Stimulated activated CD8-positive, alpha-beta memory T cell treated with anti-CD3 and anti-CD28 coated beads, Interleukin-4, amount 100 ng/mL, for 48 hours (primary cell): ENCODE data around the gene TMEM151B.
"Not testable (repeated sequence)": the region's sequence is repeated elsewhere in the genome, so short reads cannot be mapped to it uniquely, and the experiment has no call there.

Source experiments
- DNase-seq: peaks from one replicate; pipeline ENCODE4 v3.0.0-alpha.2; 2020

Gene TMEM151B

DNA sequence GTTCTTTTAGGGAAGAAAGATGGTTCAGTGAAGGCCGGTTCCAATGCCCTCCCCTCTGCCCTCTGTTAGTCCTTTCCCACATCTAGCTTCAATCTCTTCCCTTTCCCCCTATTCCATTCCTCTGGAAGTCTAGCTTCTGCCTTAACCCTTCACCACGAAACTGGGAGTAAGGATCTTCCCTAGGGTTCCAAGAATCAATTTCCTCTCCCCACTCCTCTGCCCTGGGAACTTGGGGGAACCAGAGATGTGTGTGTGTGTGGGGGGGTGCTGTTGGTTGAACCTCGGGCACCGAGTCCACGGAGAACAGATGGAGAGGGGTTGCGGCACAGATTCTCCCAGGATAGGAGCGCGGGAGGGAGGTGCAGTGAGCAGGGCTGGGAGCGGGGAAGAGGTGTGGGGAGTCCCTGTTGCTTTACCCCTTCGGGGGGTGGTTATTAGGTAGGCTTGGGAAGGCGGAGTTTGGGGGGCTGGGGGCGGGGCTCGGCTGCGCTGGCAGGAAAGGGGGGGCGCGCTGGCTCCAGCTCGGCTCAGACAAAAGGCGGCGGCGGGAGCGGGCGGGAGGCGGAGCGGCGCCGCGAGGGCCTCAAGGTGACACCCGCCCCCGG lies at the start of gene TMEM151B:
TSS of gene TMEM151B (plus strand) at position 530 of the 605 bp plus-strand sequence. CDS start 293 bp downstream, outside the sequence.
- no peak for DNase-seq

- DNase-seq = no peak
These were observed 49.3 kb upstream of the TMEM151B start for GRCh38 chr6:44220913-44221290.

DNA sequence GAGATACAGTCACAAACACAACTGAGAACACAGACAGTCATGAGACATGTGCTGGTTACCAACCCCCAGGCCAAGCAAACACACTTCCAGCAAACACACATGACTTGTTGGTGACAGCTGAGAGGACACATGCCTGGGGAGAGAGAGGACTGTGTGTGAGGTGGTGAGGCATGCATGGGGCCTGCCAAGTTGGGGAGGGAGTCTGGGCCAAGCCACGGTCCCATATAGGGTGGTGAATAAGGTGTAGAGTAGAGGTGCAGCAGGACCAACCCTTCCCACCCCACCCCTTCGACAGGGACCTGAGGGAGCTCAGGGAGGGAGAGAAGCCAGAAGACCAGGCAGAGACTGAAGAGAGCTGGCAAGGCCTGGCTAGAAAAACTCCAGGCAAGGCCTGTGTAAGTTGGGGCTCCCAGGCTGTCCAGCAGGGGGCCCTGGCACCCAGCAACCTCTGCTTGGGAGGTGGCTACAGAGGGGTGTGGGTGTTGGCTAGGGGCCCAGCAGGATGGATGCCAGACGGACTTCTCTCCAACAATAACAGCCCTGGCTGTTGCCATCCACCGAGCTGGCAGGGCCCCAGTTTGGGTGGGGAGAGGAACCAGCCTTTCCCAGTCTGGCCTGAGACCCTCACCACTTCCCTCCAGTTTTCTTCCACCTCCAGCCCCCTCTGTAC lies 48.8 kb upstream of the TMEM151B start:
- DNase-seq = peak; percentile 85

DNA sequence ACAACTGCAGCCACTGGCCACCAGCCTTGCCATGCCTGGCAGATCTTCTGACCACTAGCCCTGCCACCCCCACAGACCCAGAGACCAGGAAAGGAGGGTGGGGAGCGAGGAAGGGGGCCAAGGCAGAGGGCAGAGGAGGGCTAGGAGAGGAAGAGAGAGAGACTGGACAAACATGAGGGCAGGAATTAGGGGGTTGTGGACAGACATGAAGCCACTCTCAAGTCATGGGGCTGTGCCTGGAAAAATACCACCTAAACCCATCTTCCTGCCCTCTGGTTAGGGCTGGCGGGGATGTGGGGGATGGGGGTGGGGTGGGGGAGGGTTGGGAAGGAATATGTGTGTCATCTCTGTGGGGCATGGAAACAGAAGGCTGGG lies 48.3 kb upstream of the TMEM151B start:
- no peak for DNase-seq

DNA sequence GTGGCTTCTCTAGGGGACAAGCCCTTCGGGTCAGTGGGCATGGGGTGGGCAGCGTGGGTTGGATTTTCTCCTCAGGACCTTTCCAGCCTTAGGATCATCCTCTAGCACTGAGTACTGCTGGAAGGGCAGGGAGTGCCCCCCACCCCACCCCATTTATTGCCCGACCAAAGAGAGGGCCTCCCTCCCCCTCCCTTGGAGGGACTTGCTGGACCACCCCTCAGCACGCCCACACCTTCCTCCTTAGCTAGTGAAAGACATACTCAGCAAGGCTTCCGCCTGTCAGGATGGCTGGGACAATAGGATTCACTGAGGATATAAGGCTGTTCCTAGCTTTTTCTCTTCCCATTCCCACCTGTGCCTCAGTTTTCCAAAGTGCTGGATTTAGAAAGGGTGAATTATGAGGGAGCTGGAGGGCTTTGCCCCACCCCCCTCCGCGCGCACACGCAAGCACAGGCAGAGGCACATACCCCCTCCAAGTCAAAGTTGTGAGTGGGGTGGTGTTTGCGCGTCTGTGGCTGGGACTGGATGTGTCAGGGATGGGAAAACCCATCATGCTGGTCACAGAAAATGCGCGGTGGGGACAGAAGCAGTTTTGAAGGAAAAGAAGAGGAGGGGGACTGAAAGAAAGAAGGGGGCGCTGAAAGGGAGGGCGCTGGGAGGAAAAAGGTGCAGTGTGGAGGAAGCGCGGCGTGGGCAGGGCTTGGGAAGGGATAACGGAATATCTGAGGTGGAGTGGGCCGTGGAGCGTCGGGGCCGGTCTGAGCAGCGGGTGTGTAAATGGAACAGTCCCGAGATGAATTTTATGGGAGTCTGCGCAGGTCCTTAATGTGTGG lies 47.5 kb upstream of the TMEM151B start:
- DNase-seq = peak; percentile 43

DNA sequence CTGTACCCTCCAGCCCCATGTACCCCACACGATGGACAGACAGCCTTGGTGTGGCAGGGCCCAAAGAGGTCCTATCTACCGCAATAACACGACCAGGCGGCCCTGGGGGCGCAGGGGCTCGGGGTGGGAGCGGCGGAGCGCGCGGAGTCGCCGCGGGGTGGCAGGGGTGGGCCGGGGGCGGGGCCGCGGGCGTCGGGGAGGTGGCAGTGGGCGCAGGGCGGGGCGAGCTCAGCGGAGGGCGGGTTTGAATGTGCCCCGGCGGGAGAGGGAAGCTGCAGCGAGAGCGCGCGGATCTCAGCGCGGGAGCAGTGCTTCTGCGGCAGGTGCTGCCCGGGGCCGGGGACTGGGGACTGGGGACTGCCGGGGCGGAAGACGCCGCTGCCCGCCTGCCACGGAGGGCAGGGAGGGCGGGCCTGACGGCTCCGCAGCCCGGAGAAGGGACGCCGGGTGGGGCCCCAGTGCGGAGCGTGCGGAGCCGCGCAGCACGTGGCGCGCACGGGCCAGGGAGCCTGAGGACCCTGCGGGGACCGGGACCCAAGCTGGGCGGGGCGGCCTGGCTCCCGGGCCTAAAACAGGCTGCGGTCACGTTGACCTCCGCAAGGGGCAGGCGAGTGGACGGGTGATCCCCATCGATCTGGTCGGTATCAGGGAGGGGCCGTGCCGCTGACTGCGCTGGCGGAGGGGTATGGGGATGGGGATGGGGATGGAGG lies 46.8 kb upstream of the TMEM151B start, which contains the start of gene SLC29A1:
TSS of gene SLC29A1 (plus strand) at position 277 of the 710 bp plus-strand sequence. CDS start 3,719 bp downstream, outside the sequence.
- peak; percentile 91 for DNase-seq

DNA sequence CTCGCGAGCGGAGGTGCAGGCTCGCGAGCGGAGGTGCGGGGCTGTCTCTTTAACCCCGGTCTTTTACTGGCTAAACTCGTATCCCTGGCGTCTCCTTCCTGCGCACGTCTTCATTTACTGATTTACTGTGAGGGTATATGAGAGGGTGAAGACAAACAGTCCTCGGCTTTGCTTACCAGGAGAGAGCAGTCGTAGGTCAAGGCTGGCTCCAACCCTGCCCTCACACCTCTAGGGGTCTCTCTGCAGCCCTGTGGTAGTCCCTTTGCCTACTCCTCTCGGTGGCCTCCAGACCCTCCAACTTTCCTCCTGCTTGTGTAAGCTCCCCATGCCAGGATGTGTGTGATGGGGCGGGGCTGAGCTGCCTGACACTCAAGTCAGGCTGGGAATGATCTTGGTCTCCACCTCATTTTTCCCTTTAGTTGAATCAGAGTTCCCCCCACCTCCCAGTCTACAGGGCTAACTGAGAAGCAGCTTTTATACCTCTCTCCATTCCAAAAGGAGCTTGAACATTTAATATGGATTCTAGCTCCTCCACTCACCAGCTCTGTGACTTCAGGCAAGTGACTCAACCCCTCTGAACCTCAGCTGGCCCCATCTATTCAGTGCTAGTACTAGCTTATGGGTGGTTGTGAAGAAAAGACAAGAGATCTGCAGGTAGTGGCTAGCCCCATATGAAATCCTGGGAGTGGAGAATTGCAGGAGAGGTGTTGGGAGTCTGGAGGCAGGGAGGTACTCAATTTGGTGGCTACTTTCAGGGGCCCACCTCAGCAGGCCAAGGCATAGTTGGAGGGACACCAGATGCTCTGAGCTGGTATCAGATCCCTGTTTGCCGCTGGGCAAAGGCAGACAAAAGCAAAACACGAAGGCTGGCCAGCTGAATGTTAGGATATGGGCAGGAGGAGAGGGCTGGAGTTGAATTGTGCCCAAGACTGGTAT lies 46.0 kb upstream of the TMEM151B start:
- DNase-seq = no peak

- DNase-seq = no peak
These were observed 45.3 kb upstream of the TMEM151B start for GRCh38 chr6:44224965-44225305.

- no peak for DNase-seq
These were observed 44.5 kb upstream of the TMEM151B start for GRCh38 chr6:44225579-44226325.

GRCh38 chr6:44226368-44227147 lies 43.7 kb upstream of the TMEM151B start:
- no peak for DNase-seq

- no peak for DNase-seq
These were observed 43.0 kb upstream of the TMEM151B start for GRCh38 chr6:44227148-44227793.

GRCh38 chr6:44228031-44228430 lies 42.2 kb upstream of the TMEM151B start:
- no peak for DNase-seq

GRCh38 chr6:44228433-44228832 lies 41.8 kb upstream of the TMEM151B start:
- DNase-seq = no peak

DNA sequence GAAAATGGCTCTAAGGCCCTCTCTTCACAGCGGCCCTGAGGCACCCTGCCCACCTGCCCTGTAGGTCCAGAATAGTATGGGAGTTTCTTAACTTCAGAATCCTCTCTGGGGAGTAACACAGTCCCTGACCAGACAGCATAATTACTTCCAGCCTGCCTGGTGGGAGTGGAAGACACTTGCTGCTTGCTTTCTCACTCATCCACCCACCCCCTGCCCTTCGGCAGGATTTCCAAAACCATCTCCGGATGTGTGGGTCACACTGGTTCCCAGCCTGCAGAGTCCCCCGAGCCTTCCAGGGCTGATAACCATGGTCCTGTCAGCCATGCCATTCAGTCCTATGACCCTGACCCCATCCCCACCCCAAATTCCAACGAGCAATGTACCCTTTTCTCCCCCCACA lies 41.4 kb upstream of the TMEM151B start:
- no peak for DNase-seq

- DNase-seq = no peak
These were observed 40.7 kb upstream of the TMEM151B start for GRCh38 chr6:44229376-44230033.

- DNase-seq = no peak
These were observed 40.1 kb upstream of the TMEM151B start for GRCh38 chr6:44230034-44230675.

DNA sequence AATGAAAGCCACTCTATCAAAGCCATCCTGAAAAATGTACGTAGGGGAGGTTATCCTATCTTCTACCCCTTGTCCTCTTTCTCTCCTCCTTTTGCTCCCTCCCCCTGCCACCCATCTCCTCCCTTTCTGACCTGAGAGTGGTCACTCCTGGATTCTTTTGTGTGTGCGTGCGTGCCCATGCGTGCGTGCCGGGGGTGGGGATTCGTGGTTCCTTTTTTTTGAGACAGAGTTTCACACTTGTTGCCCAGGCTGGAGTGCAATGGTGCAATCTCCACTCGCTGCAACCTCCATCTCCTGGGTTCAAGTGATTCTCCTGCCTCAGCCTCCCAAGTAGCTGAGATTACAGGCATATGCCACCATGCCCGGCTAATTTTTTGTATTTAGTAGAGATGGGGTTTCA lies 38.8 kb upstream of the TMEM151B start:
- not testable (repeated sequence) for DNase-seq

GRCh38 chr6:44232676-44233566 lies 37.3 kb upstream of the TMEM151B start:
- no peak for DNase-seq
